GM21423 (cell line): Measurements from ENCODE around the gene MT1A.

Source experiments
- ATAC-seq: cut with Tn5 transposase; IDR thresholded peaks from one replicate; pipeline ENCODE4 v1.9.1; 2021; ENCODE audit warnings: mild to moderate bottlenecking, moderate library complexity; ENCODE audit not compliant: unreplicated experiment

The MT1A gene

DNA sequence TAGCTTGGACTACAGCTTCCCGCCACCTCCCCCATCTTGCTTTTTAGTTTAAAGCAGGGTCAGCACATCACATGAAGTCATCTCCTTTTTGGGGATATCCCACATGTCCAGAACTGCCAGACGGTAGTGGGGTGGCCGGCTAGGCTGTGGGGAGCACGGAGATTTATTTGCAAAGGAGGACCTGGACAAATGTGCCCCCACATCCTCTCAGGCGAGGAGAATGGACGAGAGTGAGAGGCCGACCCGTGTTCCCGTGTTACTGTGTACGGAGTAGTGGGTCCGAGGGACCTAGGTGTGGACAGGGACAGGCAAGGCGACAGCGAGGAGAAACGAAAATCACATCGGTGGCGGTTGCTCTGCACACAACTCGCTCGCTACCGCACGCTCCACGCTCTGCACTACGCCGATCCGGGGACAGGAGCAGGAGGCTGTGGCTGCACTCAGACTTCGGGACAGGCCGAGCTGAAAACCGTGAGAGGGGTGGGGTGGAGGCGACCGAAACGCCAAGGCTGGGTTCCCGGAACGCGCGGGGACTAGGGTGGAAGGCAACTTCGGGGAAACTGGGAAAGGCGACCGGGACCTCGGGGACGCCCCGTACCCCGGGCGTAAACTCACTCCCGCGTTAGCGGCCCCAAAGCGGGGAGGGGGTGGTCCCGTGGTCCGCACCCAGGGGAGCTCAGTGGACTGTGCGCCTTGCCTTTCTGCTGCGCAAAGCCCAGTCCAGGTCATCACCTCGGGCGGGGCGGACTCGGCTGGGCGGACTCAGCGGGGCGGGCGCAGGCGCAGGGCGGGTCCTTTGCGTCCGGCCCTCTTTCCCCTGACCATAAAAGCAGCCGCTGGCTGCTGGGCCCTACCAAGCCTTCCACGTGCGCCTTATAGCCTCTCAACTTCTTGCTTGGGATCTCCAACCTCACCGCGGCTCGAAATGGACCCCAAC is at the start of gene MT1A:
Gene MT1A (plus strand): TSS at position 853 of the 937 bp plus-strand sequence. CDS start 73 bp downstream, at position 926.
- ATAC-seq: no peak

- no peak for ATAC-seq
Observed at GRCh38 chr16:56588781-56589140, 49.7 kb upstream of the MT1A start.

DNA sequence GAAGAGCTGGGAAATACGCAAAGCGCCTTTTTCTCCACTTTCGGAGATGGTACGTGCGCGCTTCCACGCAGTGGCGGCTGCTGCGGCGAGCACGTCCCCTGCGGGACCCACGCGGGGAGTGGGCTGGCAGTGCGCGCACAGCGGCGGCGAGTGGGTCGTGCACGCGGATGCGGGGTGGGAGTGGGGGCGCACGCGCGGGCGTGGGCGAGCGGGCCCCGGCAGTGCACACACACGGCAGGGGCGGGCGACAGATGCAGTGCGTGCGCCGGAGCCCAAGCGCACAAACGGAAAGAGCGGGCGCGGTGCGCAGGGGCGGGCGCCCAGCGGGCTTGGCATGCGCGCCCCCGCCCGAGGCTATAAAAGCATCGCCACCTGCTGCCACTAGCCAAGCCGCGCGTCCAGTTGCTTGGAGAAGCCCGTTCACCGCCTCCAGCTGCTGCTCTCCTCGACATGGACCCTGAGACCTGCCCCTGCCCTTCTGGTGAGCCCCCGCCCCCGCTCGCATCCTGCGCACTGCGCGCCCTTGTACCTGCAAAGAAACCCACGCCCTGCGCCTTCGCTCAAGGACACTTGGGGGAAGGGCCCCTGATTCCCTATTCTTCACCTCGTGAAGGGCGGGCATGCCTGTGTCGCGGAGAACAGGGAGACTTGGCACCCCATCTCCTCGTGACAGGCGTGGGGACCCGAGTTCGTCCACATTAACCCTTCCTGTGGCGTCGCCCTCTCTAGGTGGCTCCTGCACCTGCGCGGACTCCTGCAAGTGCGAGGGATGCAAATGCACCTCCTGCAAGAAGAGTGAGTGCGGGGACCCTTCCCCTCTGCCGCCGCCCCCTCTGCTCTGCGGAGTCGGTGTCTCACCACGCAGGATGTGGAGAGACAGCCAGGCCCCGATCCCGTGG is 49.1 kb upstream of the MT1A start, which contains the start of gene MT3:
Gene MT3 (plus strand): TSS at position 388 of the 899 bp plus-strand sequence. CDS start 63 bp downstream, at position 451.
- no peak for ATAC-seq

DNA sequence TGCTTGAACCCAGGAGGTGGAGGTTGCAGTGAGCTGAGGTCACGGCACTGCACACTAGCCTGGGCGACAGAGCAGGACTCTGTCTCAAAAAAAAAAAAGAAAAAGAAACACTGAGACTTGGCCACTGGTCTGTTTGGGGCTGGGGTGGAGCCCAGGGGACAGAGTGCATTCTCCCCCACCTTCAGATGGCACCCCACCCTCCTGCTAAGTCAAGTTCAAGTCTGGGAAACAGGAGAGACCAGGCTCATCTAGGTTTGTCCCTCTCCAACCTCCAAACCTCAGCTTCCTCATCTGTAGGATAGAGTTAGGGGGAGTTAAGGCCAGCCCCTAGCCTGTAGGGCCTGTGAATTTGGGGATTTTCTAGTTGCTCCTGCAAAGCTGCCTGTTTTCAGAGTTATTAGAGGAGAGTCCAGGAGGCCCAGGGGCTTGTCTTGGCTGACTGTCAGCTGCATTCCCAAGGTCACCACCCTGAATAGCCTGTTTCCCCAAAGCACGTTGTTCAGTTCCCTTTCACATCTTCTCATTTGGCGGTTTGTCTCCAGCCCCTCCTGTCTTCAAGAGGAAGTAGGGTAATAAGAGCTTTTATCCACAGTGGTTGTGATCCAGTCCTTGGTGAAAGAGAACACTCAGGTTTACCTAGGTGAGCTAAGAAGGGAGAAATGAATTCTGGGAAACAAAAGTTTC is 46.9 kb upstream of the MT1A start:
- no peak for ATAC-seq

DNA sequence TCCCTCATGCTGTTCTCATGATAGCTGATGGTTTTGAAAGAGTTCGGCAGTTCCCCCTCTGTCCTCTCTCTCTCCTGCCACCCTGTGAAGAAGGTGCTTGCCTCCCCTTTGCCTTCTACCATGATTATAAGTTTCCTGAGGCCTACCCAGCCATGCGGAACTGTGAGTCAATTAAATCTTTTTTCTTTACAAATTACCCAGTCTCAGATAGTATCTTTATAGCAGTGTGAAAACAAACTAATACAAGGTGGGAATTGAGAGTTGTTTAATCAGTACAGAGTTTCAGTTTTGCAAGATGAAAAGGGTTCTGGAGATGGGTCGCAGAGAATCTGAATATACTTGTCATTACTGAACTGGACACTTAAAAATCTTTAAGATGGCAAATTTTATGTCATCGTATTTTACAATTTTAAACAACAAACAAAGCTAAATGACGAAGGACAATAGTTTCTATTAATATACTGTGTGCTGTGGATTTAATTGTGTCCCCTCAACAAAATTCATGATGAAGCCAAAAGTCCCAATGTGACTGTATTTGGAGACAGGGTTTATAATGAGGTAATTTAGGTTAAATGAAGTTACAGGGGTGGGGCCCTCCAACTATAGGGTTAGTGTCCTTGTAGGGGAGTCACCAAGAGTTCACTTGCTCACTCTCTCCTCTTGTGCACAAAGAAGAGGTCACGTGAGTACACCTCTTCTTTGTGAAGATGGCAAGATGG is 44.7 kb upstream of the MT1A start:
- ATAC-seq: no peak

GRCh38 chr16:56594292-56594619 is 44.2 kb upstream of the MT1A start:
- ATAC-seq: no peak

DNA sequence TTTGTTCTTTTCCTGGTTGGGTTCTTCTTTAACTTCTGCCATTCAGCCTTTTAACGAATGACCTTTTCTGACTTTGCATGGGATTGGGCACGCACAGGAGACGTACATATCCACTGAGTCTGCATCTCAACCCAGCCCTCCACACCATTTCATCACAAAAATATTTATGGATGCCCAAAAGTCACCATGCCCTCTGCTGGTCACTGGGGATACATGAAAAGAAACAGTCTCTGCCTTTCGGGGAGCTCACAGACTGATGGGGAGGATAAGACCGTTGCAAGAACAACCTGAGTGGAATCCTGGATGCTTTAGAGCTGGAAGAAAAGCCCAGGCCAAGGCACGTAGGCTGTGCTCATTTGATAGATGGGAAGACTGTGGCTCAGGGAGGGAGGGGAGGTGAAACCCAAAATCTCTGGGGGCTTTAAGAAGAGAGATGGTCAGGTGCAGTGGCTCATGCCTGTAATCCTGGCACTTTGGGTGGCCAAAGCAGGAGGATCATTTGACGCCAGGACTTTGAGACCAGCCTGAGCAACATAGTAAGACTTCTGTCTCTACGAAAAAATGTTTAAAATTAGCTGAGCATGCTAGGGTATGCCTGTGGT is 38.0 kb upstream of the MT1A start:
- ATAC-seq: no peak

DNA sequence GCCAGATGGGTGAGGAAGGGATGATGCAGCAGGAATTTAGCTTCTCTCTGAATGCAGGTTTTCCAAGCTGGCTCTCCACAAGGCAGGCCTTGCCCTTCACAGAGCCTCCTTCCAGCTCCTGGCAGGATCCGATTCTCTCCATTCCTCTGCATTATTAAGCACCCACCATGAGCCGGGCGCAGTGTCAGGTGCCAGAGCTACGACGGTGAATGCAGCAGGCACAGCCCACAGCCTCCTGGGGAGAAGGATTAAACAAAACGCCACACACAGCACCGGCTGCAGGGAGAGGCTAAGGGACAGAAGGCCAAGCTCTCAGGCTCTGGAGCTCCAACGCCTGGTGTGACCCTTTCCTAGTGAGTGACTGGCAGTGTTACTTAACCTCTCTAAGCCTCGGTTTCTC is 37.1 kb upstream of the MT1A start:
- no peak for ATAC-seq

DNA sequence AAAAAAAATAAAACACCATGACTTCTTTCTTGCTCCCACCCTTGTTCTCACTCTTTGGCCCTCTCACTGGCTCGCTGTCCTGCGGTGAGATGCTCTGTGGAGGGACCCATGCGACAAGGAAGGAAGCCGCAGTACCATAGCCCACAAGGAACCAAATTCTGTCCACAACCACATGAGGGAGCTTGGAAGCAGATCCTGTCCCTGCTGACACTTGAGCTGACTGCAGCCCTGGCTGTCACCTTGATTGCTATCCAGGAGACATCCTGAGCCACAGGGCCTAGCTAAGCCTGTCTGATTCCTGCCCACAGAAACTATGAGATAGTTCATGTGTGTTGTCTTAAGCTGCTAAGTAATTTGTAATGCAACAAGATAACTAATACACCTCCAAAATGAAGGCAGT is 34.9 kb upstream of the MT1A start:
- ATAC-seq: no peak

DNA sequence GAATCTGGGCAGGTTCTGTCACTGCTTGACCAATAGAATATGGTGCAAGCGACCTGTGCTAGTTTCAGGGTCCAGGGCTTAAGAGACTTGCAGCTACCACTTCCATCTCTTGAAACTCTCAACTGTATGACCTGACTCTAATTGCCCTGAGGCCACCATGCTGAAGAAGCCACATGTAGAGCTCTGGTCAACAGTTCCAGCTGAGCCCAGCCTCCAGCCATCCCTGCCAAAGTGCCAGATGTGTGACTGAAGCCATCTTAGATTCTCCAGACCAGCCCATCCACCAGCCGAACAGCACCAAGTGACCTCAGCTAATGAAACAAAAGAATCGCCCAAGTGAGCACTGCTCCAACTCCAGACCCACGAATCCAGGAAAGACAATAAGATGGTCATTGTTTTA is 33.5 kb upstream of the MT1A start:
- no peak for ATAC-seq

DNA sequence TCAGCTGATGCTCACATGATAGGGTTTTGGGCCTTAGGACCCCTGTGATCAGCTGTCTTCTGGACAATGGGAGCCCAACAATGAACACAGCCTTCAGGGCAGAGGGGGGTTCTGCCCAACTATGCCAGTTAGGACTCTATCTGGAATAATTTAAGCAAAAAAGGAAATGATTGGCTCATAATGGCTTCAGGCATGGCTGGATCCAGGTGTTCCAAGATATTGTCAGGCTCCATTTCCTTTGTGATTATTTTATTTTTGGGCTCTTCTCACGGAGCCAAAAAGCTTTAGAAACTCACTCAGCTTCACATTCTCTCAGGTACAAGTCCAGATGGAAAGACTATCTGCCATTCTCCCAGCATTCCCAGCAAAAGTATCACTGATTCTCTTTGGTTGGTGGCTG is 33.0 kb upstream of the MT1A start:
- no peak for ATAC-seq

DNA sequence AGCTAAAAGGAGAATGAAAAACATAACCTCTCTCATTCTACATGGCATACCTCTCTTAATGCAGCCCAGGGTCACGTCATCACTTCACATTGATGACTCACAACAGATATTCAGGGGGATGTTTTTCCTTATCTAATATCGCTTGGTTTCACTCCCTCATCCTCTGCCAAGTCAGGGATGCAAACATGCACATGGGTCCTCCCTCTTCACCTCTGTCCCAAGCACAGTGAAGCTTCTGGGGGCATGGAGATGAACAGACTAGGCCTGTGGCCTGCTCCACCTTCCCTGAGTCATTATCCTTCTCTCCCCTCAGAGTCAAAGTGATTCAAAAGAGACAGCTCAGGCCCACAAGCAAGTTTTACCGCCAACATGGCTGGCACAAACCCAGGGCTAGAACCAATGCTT is 32.4 kb upstream of the MT1A start:
- no peak for ATAC-seq

DNA sequence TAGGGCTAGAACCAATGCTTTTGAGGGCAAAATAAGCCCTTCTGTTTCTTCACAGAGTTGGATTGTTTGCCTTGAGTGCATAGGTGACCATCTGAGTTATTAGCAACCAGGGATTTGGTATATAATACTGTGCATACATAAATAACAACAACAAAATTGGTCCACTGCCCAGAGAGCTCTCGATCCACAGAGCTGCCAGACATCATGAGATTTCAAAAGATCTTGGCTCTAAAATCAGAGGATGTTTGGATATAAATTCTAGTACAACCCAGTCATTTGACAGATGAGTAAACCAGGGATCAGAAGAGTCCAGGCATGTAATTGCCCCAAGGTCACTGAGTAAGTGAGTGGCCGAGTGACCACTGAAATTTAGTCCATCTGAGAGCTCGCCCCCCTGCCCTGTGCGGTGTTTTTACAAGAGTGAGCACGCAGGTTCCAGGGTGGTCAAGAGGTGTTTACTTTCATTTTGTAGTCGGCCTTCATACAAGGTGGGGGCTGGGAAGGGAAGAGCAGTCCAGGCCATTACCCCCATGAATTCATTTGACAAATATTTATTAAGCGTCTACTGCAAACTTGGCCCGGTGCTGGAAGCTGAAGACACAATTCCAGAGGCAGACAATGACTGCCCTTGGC is 31.9 kb upstream of the MT1A start:
- no peak for ATAC-seq

- no peak for ATAC-seq
Observed at GRCh38 chr16:56607109-56607618, 31.3 kb upstream of the MT1A start.

DNA sequence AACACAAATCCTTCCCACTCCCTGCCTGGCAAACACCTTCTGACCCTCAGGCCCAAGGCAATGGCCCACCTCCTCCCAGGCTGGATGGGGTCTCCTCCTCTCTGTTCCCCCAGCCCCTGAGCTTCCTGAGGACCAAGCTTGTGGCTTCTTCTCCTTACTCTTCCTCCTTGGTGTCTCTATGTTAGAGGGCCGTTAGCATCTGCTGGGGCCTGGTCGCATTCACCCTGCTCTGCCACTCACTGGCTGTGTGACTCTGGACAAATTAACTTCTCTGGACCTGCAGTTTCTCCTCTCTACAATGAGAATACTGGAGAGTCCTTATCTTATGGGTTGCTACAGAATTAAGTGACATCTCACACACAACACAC is 30.8 kb upstream of the MT1A start:
- ATAC-seq: no peak

- ATAC-seq: peak; percentile 82
Observed at GRCh38 chr16:56608043-56608875, 30.2 kb upstream of the MT1A start, which contains the start of gene MT2A. MT2A (plus strand) TSS chr16:56608584; CDS start chr16:56608656, 72 bp downstream.

- no peak for ATAC-seq
Observed at GRCh38 chr16:56608876-56609462, 29.5 kb upstream of the MT1A start.

GRCh38 chr16:56609463-56609921 is 29.0 kb upstream of the MT1A start:
- ATAC-seq: peak; percentile 48
